Measurements from ENCODE around the gene POGLUT3.

Gene POGLUT3

DNA sequence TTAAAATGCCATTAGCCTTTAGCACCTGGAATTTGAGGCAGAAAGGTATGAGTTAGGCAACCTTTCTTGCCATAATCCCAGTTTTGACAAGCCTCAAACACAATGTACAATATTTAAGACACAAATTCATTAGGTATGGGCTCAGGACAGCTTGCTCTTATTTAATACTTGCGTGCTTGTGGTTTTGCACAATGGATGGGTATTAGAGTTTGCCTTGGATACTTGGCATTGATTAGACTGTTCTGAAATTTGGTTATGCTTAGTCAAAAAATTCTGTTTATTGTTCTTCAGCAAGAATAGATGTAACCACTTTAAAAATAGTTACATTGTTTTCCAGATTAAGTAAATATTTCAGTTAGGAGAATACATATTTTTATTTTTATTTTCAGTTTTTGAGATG, 25.5 kb downstream of the POGLUT3 start:
- TF ChIP-seq FOXP2 (optimal IDR thresholded peaks at IDR 0.05; ENCODE audit: control extremely low read depth, extremely low read length, insufficient read depth) (no peak), EZH2 (IDR thresholded peaks at IDR 0.05) (no peak), POLR2AphosphoS5 (IDR thresholded peaks at IDR 0.05; ENCODE audit: borderline replicate concordance, low read depth, low read length) (no peak)
- H3K36me3 ChIP-seq (ENCODE audit: insufficient read depth, low read length): peaks cover 31% of the 10 kb centered on the region

DNA sequence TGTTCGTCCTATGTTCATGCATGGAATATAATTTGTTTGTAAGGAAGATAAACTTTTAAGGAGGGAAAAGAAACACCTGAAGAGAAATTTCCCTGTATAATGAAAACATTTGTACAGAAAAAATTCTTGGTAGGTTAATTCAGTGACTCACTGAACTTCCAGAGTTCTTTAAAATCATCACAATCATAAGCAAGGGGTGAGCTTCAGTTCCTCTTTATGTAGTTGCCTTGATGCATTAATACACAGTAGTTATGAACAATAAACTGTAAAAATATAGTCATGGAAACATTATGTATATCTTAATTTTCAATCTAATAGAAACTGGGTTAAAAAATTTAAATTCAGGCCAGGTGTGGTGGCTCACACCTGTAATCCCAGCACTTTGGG, 29.7 kb downstream of the POGLUT3 start:
- TF ChIP-seq EZH2 (IDR thresholded peaks at IDR 0.05) (no peak), POLR2AphosphoS5 (IDR thresholded peaks at IDR 0.05; ENCODE audit: borderline replicate concordance, low read depth, low read length) (no peak), FOXP2 (optimal IDR thresholded peaks at IDR 0.05; ENCODE audit: control extremely low read depth, extremely low read length, insufficient read depth) (no peak)
- DNase-seq (ENCODE audit: low read depth, low spot score): no peak
- no peak overlapping the region for H3K4me3 ChIP-seq
- H3K9me3 ChIP-seq (ENCODE audit: low read depth, low read length): no peaks in the 10 kb centered on the region
- H3K36me3 ChIP-seq (ENCODE audit: insufficient read depth, low read length): peaks cover 3% of the 10 kb centered on the region; the same call in 1 of the 2 replicates
- no peak overlapping the region for H3K9ac ChIP-seq (ENCODE audit: insufficient read length)
- H3K27ac ChIP-seq: no peak overlapping the region; the same call in 1 of the 2 replicates

More for the DNA sequence above, 25.5 kb downstream of the POGLUT3 start:
- Histone ChIP-seq H3K9me3 (ENCODE audit: low read depth, low read length) (no peaks in the 10 kb centered on the region), H3K27ac (no peak overlapping the region), H3K9ac (ENCODE audit: insufficient read length) (no peak overlapping the region), H3K4me3 (no peak overlapping the region)
- no peak for DNase-seq (ENCODE audit: low read depth, low spot score)

DNA sequence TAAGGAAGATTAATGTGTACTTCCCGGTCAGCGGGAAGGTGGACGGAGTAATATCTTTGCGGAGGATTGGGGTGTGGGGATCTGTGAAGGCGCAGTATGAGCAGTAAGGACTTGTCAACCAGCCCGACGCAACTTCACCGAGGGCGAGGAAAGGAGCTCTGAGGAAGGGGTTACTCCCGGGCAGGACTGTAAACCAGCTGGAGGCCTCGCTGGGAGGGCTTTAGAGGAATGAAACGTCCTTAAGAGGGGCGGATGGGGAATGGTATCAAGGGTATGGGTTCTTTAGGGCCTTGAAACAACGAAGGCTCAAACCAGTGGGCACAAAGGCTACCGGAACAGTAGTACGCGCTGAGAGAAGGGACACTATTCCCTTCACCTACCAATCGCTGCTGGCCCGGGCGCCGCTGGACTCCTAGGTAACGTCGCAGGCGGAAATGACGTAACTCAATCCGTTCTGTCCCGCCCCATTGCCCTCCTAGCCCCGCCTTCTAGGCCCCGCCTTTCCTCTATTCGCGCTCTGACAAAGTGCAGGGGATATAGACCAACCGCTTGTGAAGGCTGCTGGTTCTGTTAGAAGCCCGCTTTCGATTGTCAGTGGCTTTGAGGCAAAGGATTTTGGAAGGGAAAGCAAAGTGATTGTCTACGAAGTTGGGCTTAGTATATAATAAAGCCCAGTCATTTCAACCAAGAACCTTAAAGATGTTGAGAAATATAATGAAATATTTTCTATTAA, 30.9 kb downstream of the POGLUT3 start, which contains the start of gene C11orf65:
TSS of gene C11orf65 (minus strand) at position 439 of the 733 bp plus-strand sequence. CDS start 5,970 bp downstream, outside the sequence.
- no peak for TF ChIP-seq FOXP2 (optimal IDR thresholded peaks at IDR 0.05; ENCODE audit: control extremely low read depth, extremely low read length, insufficient read depth)
- TF ChIP-seq POLR2AphosphoS5 (IDR thresholded peaks at IDR 0.05; ENCODE audit: borderline replicate concordance, low read depth, low read length): peak; percentile 85
- peak within 1 kb of the TSS; percentile 84 for H3K9ac ChIP-seq (ENCODE audit: insufficient read length)
- H3K36me3 ChIP-seq (ENCODE audit: insufficient read depth, low read length): no peaks in the 10 kb centered on the region
- H3K27ac ChIP-seq: peak within 1 kb of the TSS; percentile 87
- peak; percentile 82 for DNase-seq (ENCODE audit: low read depth, low spot score)
- peak within 1 kb of the TSS; percentile 78 for H3K4me3 ChIP-seq
- H3K9me3 ChIP-seq (ENCODE audit: low read depth, low read length): no peaks in the 10 kb centered on the region

DNA sequence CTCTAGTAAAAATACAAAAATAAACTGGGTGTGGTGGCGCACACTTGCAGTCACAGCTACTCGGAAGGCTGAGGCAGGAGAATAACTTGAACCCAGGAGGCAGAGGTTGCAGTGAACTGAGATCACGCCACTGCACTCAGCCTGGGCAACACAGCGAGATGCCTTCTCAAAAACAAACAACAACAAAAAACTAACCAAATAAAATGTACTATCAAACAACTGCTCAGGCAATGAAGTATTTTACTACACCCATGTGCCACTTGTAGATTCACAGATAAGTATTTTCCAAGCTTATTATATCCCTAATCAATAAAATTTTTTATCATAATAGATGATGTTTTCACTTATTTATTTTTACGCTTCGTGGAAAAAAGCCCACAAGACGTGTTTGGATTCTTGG, 31.8 kb downstream of the POGLUT3 start:
- Histone ChIP-seq H3K9me3 (ENCODE audit: low read depth, low read length) (no peaks in the 10 kb centered on the region), H3K9ac (ENCODE audit: insufficient read length) (peak overlapping the region; percentile 84), H3K36me3 (ENCODE audit: insufficient read depth, low read length) (no peaks in the 10 kb centered on the region), H3K4me3 (peak overlapping the region; percentile 78), H3K27ac (no peak overlapping the region)
- no peak for DNase-seq (ENCODE audit: low read depth, low spot score)
- no peak for TF ChIP-seq EZH2 (IDR thresholded peaks at IDR 0.05)
- no peak for TF ChIP-seq POLR2AphosphoS5 (IDR thresholded peaks at IDR 0.05; ENCODE audit: borderline replicate concordance, low read depth, low read length)

DNA sequence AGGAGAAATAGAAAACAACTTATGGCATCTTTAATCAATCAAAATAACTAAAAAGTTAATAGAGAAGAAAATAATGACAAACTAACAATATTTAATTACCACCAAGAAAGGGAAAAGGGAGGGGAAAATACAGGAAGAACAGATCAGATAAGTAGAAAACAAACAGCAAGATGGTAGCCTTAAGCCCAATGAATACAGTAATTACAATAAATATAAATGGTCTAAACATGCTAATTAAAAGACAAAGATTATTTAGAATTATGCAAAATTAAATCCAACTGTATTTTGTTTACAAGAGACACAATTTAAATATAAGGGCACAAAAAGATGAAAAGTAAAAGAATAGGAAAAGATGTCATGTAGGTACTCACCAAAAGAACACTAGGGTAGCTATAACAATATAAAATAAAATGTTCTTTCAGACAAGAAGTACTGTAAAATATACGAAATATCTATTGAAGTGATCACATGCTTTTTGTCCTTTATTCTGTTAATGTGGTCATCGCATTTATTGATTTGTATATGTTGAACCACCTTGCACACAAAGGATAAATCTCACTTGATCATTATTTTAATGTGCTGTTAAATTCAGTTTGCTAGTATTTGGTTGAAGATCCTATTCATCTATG, 44.9 kb downstream of the POGLUT3 start:
- Histone ChIP-seq H3K27ac (no peak overlapping the region), H3K4me3 (no peak overlapping the region), H3K9ac (ENCODE audit: insufficient read length) (no peak overlapping the region), H3K9me3 (ENCODE audit: low read depth, low read length) (no peaks in the 10 kb centered on the region), H3K36me3 (ENCODE audit: insufficient read depth, low read length) (no peaks in the 10 kb centered on the region)
- no peak for TF ChIP-seq EZH2 (IDR thresholded peaks at IDR 0.05)
- TF ChIP-seq POLR2AphosphoS5 (IDR thresholded peaks at IDR 0.05; ENCODE audit: borderline replicate concordance, low read depth, low read length): no peak
- TF ChIP-seq FOXP2 (optimal IDR thresholded peaks at IDR 0.05; ENCODE audit: control extremely low read depth, extremely low read length, insufficient read depth): no peak
- DNase-seq (ENCODE audit: low read depth, low spot score): no peak
